Panc1 (cell line): Measurements from ENCODE around the gene TUBG2. TPM values are rescaled to one million over a fixed set of nuclear protein-coding genes. Genes with fewer than 3 reads are reported as not detected.

Experiments used
- ATAC-seq: fragments of 200-7000 bp; cut with Tn5 transposase; 2 replicates; pipeline ENCODE4 v1.9.1; 2020; ENCODE audit warnings: mild to moderate bottlenecking, moderate library complexity
- BruUV-seq: library from RNA; stranded (reverse); fragments of 400-500 nt; replicated peaks from 2 replicates; lab custom pipeline; 2021; lab: Mats Ljungman, UMichigan
- CTCF ChIA-PET: fragments of 300-600 bp; sonication (Branson Sonifier 250); formaldehyde crosslinking; loops from one replicate; lab custom pipeline; 2022; ENCODE audit warnings: antibody characterized with exemption; lab: Charles Lee
- POLR2A ChIA-PET: fragments of 300-600 bp; sonication (Branson Sonifier 250); formaldehyde crosslinking; loops from one replicate; lab custom pipeline; 2022; ENCODE audit warnings: antibody characterized with exemption; lab: Charles Lee
- DNase-seq: peaks from one replicate; pipeline ENCODE4 v3.0.0-alpha.2; 2010; ENCODE audit warnings: low read depth, low spot score
- H3K27ac ChIP-seq: 2 replicates; pipeline ENCODE4 v1.5.1; 2011; ENCODE audit warnings: mild to moderate bottlenecking, low read length, inconsistent platforms
- H3K27me3 ChIP-seq: fragments of 200-500 bp; sonication (Bioruptor generic); 2 replicates; pipeline ENCODE4 v1.6.0; 2014; ENCODE audit warnings: low read length, inconsistent platforms; ENCODE audit not compliant: control insufficient read depth, insufficient read depth
- H3K36me3 ChIP-seq: fragments of 200-500 bp; sonication (Bioruptor generic); 2 replicates; pipeline ENCODE4 v1.5.1; 2014; ENCODE audit warnings: inconsistent platforms, mild to moderate bottlenecking, low read length, moderate library complexity; ENCODE audit not compliant: control insufficient read depth, insufficient read depth
- H3K4me1 ChIP-seq: 2 replicates; pipeline ENCODE4 v1.5.1; 2011; ENCODE audit warnings: inconsistent platforms, mild to moderate bottlenecking, low read length, moderate library complexity; ENCODE audit not compliant: control insufficient read depth, insufficient read depth
- H3K4me3 ChIP-seq, 2 experiments: 2 replicates each; pipeline ENCODE4 v1.5.1; 2011 to 2012; ENCODE audit warnings: low read depth in 2 of 2, low read length in 2 of 2, mild to moderate bottlenecking in 2 of 2, inconsistent platforms in 1 of 2, moderate library complexity in 1 of 2
- H3K9me3 ChIP-seq: fragments of 200-500 bp; sonication (Bioruptor generic); 2 replicates; pipeline ENCODE4 v1.5.1; 2014; ENCODE audit warnings: low read depth, mild to moderate bottlenecking, inconsistent platforms, low read length, moderate library complexity; ENCODE audit not compliant: control insufficient read depth, insufficient read depth
- CTCF ChIP-seq: fragments of 450-650 bp; IDR thresholded peaks from 2 replicates; pipeline ENCODE4 v1.5.1; 2017; ENCODE audit warnings: mild to moderate bottlenecking
- POLR2AphosphoS5 ChIP-seq: IDR thresholded peaks from 2 replicates; pipeline ENCODE4 v1.6.1; 2012; ENCODE audit warnings: mild to moderate bottlenecking, low read depth, low read length, moderate library complexity
- REST ChIP-seq, 2 experiments: IDR thresholded peaks; 2 replicates each; pipeline ENCODE4 v1.6.1; 2011 to 2012; ENCODE audit warnings: low read depth in 2 of 2, control low read depth in 1 of 2, low read length in 1 of 2, mild to moderate bottlenecking in 1 of 2, moderate library complexity in 1 of 2; ENCODE audit not compliant: insufficient read depth in 1 of 2
- SIN3A ChIP-seq: IDR thresholded peaks from 2 replicates; pipeline ENCODE4 v1.6.1; 2012; ENCODE audit warnings: low read depth, mild to moderate bottlenecking, low read length, moderate library complexity, borderline replicate concordance; ENCODE audit not compliant: insufficient read depth
- TCF7L2 ChIP-seq: IDR thresholded peaks from 2 replicates; pipeline ENCODE4 v1.6.1; 2011; ENCODE audit warnings: mild to moderate bottlenecking, low read depth, low read length, inconsistent platforms
- in situ Hi-C: cut with HindIII; loops from 2 replicates; pipeline ENCODE4 v1.10.0; 2016; ENCODE audit warnings: low sequenced_read_pairs, low pct_unique_long_range_greater_than_20kb
- intact Hi-C: fragments of 100-400 bp; cut with micrococcal nuclease; formaldehyde crosslinking; loops from one replicate; pipeline ENCODE4 v1.10.0; 2022; ENCODE audit not compliant: unreplicated experiment
- total RNA-seq: library from RNA; stranded (reverse); gene quantifications from one replicate; pipeline ENCODE4 v1.2.1, GENCODE V29; 2021; ENCODE audit not compliant: unreplicated experiment

The TUBG2 gene
- total RNA-seq, 1 experiment from 2014 or later, result 25.5 TPM

DNA sequence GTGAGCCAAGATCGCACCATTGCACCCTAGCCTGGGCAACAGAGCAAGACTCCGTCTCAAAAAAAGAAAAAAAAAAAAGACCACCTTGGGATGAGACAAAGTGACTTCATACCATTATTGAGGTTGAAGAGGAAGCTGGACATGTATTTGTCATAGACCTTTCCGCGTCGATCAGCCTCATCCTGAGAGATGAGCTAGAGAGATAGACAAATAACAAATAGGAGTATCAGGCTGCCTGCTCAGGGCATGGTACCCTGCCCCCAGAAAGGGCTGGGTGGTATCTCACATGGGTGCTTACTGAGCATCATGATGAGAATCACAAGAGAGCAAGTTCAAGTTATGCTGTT is 45.4 kb downstream of the TUBG2 start:
- no peak overlapping the region for H3K27ac ChIP-seq
- no peaks in the 10 kb centered on the region for H3K27me3 ChIP-seq
- H3K9me3 ChIP-seq, result no peaks in the 10 kb centered on the region
- POLR2A ChIA-PET, result no interaction called here
- DNase-seq (no peak), ATAC-seq (no peak)
- intact Hi-C loops, result no loop called here
- 0 out of 2 replicates have a peak, but pooled peaks cover 2% of the 10 kb centered on the region for H3K36me3 ChIP-seq
- H3K4me3 ChIP-seq, result no peak overlapping the region
- BruUV-seq, result no TSS peak
- TF ChIP-seq CTCF (no peak), SIN3A (no peak), POLR2AphosphoS5 (no peak), REST (IDR thresholded peaks at IDR 0.05; ENCODE audit: insufficient read depth in 1 of 2, low read depth in 2 of 2, low read length in 1 of 2) (no peak)
- in situ Hi-C loops, result no loop called here
- no peaks in the 10 kb centered on the region for H3K4me1 ChIP-seq
- CTCF ChIA-PET, result no interaction called here

DNA sequence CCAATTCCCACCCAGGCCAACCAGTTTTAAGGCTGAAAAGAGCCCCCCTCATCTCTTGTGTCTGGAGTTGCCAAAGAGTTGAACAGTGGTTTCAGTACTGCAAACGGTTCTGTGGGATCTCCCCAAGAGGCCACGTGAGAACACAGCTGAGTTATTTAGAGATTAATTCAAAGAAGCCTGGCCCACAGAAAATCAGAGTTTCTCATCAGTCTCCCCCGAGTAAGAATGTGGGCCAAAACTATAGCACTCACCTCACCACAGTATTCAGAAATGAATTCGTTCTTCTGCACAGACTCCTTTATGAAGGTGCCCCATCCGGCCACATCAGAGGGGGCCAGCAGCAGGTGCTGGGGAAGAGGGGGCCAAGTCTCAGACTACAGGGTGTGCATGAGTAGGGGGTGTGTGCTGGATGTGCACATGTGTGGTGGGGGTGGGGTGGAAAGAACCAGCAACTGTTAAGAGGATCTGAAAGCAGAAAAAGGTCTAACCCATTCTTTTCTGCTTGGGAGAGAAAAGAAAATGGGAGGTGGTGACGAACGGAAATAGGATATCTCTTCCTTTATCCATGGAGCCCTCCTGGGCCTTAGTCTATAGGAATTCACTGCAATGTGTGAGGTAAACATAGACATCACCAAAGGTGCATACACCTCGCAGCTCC is 45.9 kb downstream of the TUBG2 start:
- TF ChIP-seq CTCF (no peak), REST (IDR thresholded peaks at IDR 0.05; ENCODE audit: insufficient read depth in 1 of 2, low read depth in 2 of 2, low read length in 1 of 2) (no peak), TCF7L2 (no peak), POLR2AphosphoS5 (no peak), SIN3A (no peak)
- no peaks in the 10 kb centered on the region for H3K27me3 ChIP-seq
- POLR2A ChIA-PET, result no interaction called here
- CTCF ChIA-PET, result no interaction called here
- intact Hi-C loops (no loop called here), in situ Hi-C loops (no loop called here)
- H3K4me1 ChIP-seq, result no peaks in the 10 kb centered on the region
- DNase-seq, result no peak
- no peak for ATAC-seq
- H3K4me3 ChIP-seq, result no peak overlapping the region
- H3K9me3 ChIP-seq, result no peaks in the 10 kb centered on the region
- no TSS peak for BruUV-seq
- H3K27ac ChIP-seq, result no peak overlapping the region
- H3K36me3 ChIP-seq, result 0 out of 2 replicates have a peak, but pooled peaks cover 2% of the 10 kb centered on the region
